ENCODE measurements around the gene TMEFF1. TPM values are rescaled to one million over a fixed set of nuclear protein-coding genes. Genes with fewer than 3 reads are reported as not detected.

TMEFF1 gene
- total RNA-seq, 1 donor from 2014 or later, result 103 TPM

DNA sequence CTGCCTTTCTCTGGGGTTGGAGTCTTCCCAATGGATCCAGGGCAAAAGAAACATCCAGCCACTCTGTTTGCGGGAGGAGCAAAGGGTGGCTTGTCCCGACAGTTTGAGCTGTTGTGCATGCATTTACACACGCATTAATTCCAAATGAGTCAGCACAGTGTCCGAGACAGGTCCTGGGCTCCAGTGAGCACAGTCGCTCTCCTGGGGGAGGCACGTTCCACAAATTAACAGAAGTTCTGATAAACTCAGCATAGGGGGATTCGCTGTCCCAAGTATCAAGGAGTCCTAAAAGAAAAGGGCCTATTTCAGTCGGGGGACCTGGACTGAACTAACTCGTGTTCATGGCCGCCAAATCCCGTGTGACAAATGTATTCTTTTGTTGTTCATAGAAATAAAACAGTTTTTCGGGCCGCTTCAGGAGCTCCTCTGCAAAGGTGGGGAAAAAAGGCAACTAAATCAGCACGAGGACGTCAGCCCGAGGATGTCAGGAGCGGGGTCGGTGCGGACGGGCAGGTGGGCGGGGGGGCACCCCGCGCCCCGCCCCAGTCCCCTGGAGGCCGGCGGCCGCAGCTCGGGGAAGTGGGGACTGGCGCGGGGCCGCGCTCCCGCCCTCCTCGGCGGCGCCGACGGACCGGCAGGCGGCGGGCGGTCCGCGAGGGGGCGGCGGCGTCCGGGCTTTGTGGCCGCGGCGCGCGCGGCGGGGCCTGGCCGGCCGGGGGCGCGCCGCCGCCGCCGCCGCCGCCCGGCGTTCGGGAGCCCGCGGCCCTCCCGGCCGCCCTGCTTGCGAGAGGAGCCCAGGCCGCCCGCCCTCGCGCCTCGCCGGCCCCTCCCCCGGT lies 46.2 kb upstream of the TMEFF1 start, which contains the start of gene MSANTD3:
MSANTD3 (plus strand) TSS at position 614 of the 836 bp plus-strand sequence. CDS start 14,796 bp downstream, outside the sequence.
- Mint-ChIP-seq H3K4me1 (peaks cover 33% of the 10 kb centered on the region), H3K4me3 (peak within 1 kb of the TSS; percentile 97), H3K36me3 (peaks cover 14% of the 10 kb centered on the region), H3K27me3 (ENCODE audit: insufficient read depth, low read depth) (peaks cover 5% of the 10 kb centered on the region), H3K9me3 (no peaks in the 10 kb centered on the region), H3K27ac (peak within 1 kb of the TSS; percentile 100)
- TF ChIP-seq, protein P1, sequence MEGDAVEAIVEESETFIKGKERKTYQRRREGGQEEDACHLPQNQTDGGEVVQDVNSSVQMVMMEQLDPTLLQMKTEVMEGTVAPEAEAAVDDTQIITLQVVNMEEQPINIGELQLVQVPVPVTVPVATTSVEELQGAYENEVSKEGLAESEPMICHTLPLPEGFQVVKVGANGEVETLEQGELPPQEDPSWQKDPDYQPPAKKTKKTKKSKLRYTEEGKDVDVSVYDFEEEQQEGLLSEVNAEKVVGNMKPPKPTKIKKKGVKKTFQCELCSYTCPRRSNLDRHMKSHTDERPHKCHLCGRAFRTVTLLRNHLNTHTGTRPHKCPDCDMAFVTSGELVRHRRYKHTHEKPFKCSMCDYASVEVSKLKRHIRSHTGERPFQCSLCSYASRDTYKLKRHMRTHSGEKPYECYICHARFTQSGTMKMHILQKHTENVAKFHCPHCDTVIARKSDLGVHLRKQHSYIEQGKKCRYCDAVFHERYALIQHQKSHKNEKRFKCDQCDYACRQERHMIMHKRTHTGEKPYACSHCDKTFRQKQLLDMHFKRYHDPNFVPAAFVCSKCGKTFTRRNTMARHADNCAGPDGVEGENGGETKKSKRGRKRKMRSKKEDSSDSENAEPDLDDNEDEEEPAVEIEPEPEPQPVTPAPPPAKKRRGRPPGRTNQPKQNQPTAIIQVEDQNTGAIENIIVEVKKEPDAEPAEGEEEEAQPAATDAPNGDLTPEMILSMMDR (IDR thresholded peaks at IDR 0.05), result peak; percentile 9
- no peak for TF ChIP-seq EZH2 (IDR thresholded peaks at IDR 0.05)
- Histone ChIP-seq H3K79me2 (ENCODE audit: low read depth) (peaks cover 43% of the 10 kb centered on the region), H3K27ac (peak within 1 kb of the TSS; percentile 77), H3K4me1 (peaks cover 21% of the 10 kb centered on the region), H4K20me1 (ENCODE audit: low read depth) (peaks cover 21% of the 10 kb centered on the region), H3K36me3 (no peaks in the 10 kb centered on the region), H3K4me3 (peak within 1 kb of the TSS; percentile 99), H3F3A (ENCODE audit: low read depth) (peaks cover 35% of the 10 kb centered on the region), H3K4me2 (peak within 1 kb of the TSS; percentile 94), H3K27me3 (no peaks in the 10 kb centered on the region), H3K9ac (peak within 1 kb of the TSS; percentile 84), H2AFZ (replicated peaks) (peak within 1 kb of the TSS; percentile 95), H3K9me3 (ENCODE audit: low read depth) (no peaks in the 10 kb centered on the region)
- DNase-seq (ENCODE audit: low spot score), result peak; percentile 93

DNA sequence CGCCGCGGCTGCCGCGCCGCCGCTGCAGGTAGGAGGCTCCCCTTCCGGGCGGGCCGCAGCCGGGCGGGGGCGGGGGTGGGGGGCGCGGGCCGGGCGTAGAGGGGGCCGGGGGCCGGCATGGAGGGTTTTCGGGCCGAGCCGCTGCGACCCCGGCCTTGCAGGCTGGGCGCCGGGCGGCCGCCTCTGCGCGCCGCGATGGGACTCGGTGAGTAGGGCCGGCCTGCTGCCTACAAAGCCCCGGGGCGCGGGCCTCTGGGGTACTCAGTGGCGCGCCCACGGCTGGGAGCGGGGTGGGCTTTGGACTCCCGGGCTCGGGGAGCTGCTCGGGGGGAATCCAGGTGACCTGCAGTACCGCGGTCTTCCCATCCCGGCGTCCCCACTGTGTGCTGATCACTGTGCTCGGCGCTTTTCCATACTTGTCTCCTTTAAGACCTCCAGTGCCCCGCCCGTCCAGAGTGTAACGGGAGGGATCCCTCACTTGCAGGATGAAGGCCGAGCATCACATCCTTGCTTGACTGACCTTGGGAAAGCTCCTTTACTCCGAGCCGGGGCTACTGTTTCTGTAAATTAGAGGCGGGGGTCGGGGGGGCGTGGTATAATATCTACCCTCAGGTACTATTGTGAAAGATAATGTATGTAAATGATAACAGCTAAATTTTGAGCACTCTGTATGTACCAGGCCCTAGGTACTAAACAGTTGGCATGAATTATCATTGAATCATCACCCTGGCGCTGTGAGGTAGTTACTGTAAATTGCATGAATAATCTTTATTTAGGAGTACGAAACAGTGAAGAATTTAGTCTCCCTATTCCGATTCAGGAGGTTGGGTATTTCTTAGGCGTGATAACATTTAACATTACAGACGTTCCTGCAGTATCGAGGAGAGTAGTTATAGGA lies 45.3 kb upstream of the TMEFF1 start:
- peaks cover 21% of the 10 kb centered on the region for H3K4me1 ChIP-seq
- peaks cover 29% of the 10 kb centered on the region for H4K20me1 ChIP-seq (ENCODE audit: low read depth)
- H3K27me3 ChIP-seq, result no peaks in the 10 kb centered on the region
- H3K9me3 ChIP-seq (ENCODE audit: low read depth), result no peaks in the 10 kb centered on the region
- peak overlapping the region; percentile 87 for H3K4me3 Mint-ChIP-seq
- peaks cover 33% of the 10 kb centered on the region for H3K4me1 Mint-ChIP-seq
- H3K4me2 ChIP-seq, result peak overlapping the region; percentile 94
- TF ChIP-seq, protein P1 (IDR thresholded peaks at IDR 0.05), result no peak
- peak overlapping the region; percentile 99 for H3K4me3 ChIP-seq
- H3K36me3 Mint-ChIP-seq, result peaks cover 17% of the 10 kb centered on the region
- no peaks in the 10 kb centered on the region for H3K36me3 ChIP-seq
- no peaks in the 10 kb centered on the region for H3K9me3 Mint-ChIP-seq
- H3K27ac ChIP-seq, result peak overlapping the region; percentile 69
- H2AFZ ChIP-seq (replicated peaks), result peak overlapping the region; percentile 95
- H3K27ac Mint-ChIP-seq, result peak overlapping the region; percentile 87
- H3K27me3 Mint-ChIP-seq (ENCODE audit: insufficient read depth, low read depth), result peaks cover 5% of the 10 kb centered on the region
- peak overlapping the region; percentile 84 for H3K9ac ChIP-seq
- peak; percentile 82 for DNase-seq (ENCODE audit: low spot score)
- H3K79me2 ChIP-seq (ENCODE audit: low read depth), result peaks cover 52% of the 10 kb centered on the region
- peaks cover 35% of the 10 kb centered on the region for H3F3A ChIP-seq (ENCODE audit: low read depth)

DNA sequence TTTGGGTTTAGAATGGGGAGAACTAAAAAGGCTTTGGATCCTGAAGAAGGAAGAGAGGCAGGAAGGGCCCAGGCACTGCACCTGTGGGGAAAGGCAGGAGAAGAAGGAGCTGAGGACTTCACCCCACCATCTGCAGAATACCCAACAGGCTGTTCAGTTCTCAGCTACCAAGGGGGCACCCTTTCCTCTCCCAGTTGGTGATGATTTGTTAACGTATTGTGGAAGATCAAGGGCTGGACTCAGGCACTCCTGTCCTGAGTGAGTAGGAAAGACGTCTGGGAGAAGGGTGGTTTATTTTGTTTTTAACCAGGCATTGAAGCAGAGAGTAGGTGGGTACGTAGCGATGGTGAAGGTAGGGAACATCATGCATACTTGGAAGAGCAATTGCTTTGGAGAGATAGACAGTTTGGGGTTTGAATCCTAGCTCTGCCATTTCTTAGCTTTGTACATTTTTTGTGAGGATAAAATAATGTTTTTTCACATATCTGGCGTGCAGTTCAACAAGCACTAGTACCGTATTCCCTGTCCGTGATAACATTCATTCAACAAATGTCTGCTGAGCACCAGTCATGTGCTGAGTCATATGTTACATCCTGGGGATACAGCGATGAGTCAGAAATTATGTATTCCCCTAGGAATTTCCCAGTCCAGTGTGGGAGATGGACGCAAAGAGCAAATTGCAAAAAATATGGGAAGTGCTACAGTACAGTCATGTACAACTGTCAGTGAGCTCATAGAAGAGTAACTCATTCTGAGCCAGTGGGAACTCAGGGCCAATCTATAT lies 43.9 kb upstream of the TMEFF1 start:
- no peak overlapping the region for H2AFZ ChIP-seq (replicated peaks)
- Mint-ChIP-seq H3K27ac (no peak overlapping the region), H3K36me3 (peaks cover 19% of the 10 kb centered on the region), H3K4me3 (peak overlapping the region; percentile 87), H3K9me3 (no peaks in the 10 kb centered on the region), H3K27me3 (ENCODE audit: insufficient read depth, low read depth) (peaks cover 5% of the 10 kb centered on the region), H3K4me1 (peaks cover 33% of the 10 kb centered on the region)
- H3K9ac ChIP-seq, result peak overlapping the region; percentile 84
- no peak for DNase-seq (ENCODE audit: low spot score)
- H3K79me2 ChIP-seq (ENCODE audit: low read depth), result peaks cover 67% of the 10 kb centered on the region
- H3K27ac ChIP-seq, result no peak overlapping the region
- no peaks in the 10 kb centered on the region for H3K9me3 ChIP-seq (ENCODE audit: low read depth)
- peak overlapping the region; percentile 99 for H3K4me3 ChIP-seq
- H4K20me1 ChIP-seq (ENCODE audit: low read depth), result peaks cover 43% of the 10 kb centered on the region
- H3F3A ChIP-seq (ENCODE audit: low read depth), result peaks cover 35% of the 10 kb centered on the region
- H3K27me3 ChIP-seq, result no peaks in the 10 kb centered on the region
- peaks cover 21% of the 10 kb centered on the region for H3K4me1 ChIP-seq
- no peaks in the 10 kb centered on the region for H3K36me3 ChIP-seq
- TF ChIP-seq, protein P1 (IDR thresholded peaks at IDR 0.05), result no peak
- TF ChIP-seq EZH2 (IDR thresholded peaks at IDR 0.05) (no peak), EZH2phosphoT487 (IDR thresholded peaks at IDR 0.05) (no peak)
- H3K4me2 ChIP-seq, result peak overlapping the region; percentile 94
